ENCODE measurements around the gene SEPTIN1. TPM values are rescaled to one million over a fixed set of nuclear protein-coding genes. Genes with fewer than 3 reads are reported as not detected.

SEPTIN1 gene
- total RNA-seq, 1 experiment from 2014 or later = 1.4 TPM

DNA sequence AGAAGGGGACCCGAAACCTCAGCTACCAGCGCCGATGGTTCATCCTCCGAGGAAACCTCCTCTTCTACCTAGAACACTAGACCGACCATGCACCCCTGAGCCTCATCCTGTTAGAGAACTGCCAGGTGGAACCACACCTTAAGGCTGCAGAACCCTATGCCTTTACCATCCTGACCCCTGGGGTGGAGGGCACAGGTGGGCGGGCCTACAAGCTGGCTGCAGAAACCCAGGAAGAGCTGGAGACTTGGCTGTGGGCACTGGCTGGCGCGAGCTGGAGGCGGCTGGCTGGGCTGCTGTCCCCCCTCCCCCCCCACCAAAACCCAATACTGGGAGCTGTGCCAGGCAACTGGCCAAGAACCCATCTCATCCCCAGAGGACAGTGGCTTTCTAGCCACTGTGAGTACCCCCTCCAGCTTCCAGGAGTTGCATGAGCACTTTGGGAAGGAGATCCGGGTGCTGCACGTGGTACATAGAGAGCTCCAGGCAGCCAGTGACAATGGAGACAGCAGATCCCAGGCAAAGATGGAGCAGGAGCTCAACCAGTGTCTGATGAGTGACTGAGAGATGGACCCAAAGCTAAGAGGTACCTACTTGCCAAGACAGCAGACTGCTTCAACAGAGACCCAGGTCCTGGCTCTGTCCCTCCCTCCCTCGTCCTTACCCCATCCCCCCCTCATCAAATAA lies 25.8 kb downstream of the SEPTIN1 start:
- no CpG with 5 or more reads among the region's 12 CpGs for WGBS (ENCODE audit: extremely low coverage, insufficient read length, low lambda C conversion rate)
- no peak overlapping the region for H3T11ph ChIP-seq (ENCODE audit: low read length)
- no peak overlapping the region for H2BK120ac ChIP-seq (ENCODE audit: low read depth, low read length, poor library complexity, severe bottlenecking)
- no peak overlapping the region for H3K23ac ChIP-seq (ENCODE audit: insufficient read length, low read depth, low read length)
- no peak overlapping the region for H2BK12ac ChIP-seq (ENCODE audit: insufficient read length, low read depth, low read length)
- Mint-ChIP-seq H3K4me3 (peak overlapping the region; percentile 95 to 98), H3K27me3 (ENCODE audit: low read depth) (no peaks in the 10 kb centered on the region; the same call in 1 of the 2 replicates), H3K27ac (peak overlapping the region; percentile 62 to 99 (median 99); a peak in 6 of 7 replicates), H3K4me1 (peaks cover 23 to 36% of the 10 kb centered on the region in 2 experiments), H3K9me3 (0 out of 5 replicates have a peak, but pooled peaks cover 0 to 2% of the 10 kb centered on the region in 2 experiments), H3K36me3 (ENCODE audit: insufficient read depth in 1 of 3, low read depth in 3 of 3) (peaks cover 21 to 64% (median 52%) of the 10 kb centered on the region in 3 experiments)
- peaks cover 3% of the 10 kb centered on the region; the same call in 1 of the 2 replicates for H3K79me2 ChIP-seq (ENCODE audit: insufficient read depth, low read length)
- H3K79me1 ChIP-seq (ENCODE audit: insufficient read depth, low read depth, low read length, poor library complexity, severe bottlenecking) = peaks cover 8% of the 10 kb centered on the region
- H3K9me3 ChIP-seq (ENCODE audit: control insufficient read depth, low read depth, low read length) = no peaks in the 10 kb centered on the region
- H2BK5ac ChIP-seq (ENCODE audit: insufficient read length, low read length) = no peak overlapping the region
- H3K27ac ChIP-seq (ENCODE audit: insufficient read length, low read depth, low read length) = peak overlapping the region; percentile 97
- no peaks in the 10 kb centered on the region for H3K27me3 ChIP-seq (ENCODE audit: insufficient read depth, low read length)
- no peak overlapping the region for H2AK5ac ChIP-seq (ENCODE audit: insufficient read length, low read length)
- H3K4me2 ChIP-seq (ENCODE audit: insufficient read depth, insufficient read length, low read length) = peak overlapping the region; percentile 96
- no peak overlapping the region for H2BK15ac ChIP-seq (ENCODE audit: low read depth, low read length)
- H3K56ac ChIP-seq (ENCODE audit: insufficient read length, low read depth, low read length) = no peak overlapping the region
- H3K4me1 ChIP-seq (ENCODE audit: insufficient read depth, low read length) = no peaks in the 10 kb centered on the region
- no peak overlapping the region for H3K4ac ChIP-seq (ENCODE audit: low read depth, low read length)
- H3K18ac ChIP-seq (ENCODE audit: insufficient read length, low read depth, low read length) = no peak overlapping the region
- no peak for DNase-seq
- H2AFZ ChIP-seq (ENCODE audit: low read length) = no peak overlapping the region
- TF ChIP-seq, protein P1, sequence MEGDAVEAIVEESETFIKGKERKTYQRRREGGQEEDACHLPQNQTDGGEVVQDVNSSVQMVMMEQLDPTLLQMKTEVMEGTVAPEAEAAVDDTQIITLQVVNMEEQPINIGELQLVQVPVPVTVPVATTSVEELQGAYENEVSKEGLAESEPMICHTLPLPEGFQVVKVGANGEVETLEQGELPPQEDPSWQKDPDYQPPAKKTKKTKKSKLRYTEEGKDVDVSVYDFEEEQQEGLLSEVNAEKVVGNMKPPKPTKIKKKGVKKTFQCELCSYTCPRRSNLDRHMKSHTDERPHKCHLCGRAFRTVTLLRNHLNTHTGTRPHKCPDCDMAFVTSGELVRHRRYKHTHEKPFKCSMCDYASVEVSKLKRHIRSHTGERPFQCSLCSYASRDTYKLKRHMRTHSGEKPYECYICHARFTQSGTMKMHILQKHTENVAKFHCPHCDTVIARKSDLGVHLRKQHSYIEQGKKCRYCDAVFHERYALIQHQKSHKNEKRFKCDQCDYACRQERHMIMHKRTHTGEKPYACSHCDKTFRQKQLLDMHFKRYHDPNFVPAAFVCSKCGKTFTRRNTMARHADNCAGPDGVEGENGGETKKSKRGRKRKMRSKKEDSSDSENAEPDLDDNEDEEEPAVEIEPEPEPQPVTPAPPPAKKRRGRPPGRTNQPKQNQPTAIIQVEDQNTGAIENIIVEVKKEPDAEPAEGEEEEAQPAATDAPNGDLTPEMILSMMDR (conservative IDR thresholded peaks at IDR 0.05) = no peak
- no peak overlapping the region for H4K91ac ChIP-seq (ENCODE audit: insufficient read length, low read depth, low read length)
- peaks cover 13% of the 10 kb centered on the region for H3K23me2 ChIP-seq (ENCODE audit: insufficient read length, low read depth, low read length, poor library complexity, severe bottlenecking)
- H3K9ac ChIP-seq (ENCODE audit: extremely low read depth, insufficient read length, low read length) = peak overlapping the region; percentile 97
- no peak overlapping the region for H4K5ac ChIP-seq (ENCODE audit: insufficient read length, low read depth, low read length)
- H2BK20ac ChIP-seq (ENCODE audit: low read depth, low read length, poor library complexity, severe bottlenecking) = no peak overlapping the region
- H3K14ac ChIP-seq (ENCODE audit: insufficient read depth, low read length) = no peak overlapping the region
- H4K20me1 ChIP-seq (ENCODE audit: control insufficient read depth, insufficient read depth, insufficient read length) = no peaks in the 10 kb centered on the region
- H4K8ac ChIP-seq (replicated peaks; ENCODE audit: insufficient read length, low read depth, low read length) = peak overlapping the region; percentile 82
